ENCODE measurements around the gene ENTHD1. TPM values are rescaled to one million over a fixed set of nuclear protein-coding genes. Genes with fewer than 3 reads are reported as not detected.

ENTHD1 gene
- total RNA-seq, 1 experiment from 2014 or later = not detected

GRCh38 chr22:39716534-39716933 is 177.0 kb downstream of the ENTHD1 start:
- Histone ChIP-seq H2BK5ac (ENCODE audit: insufficient read length, low read length) (no peak overlapping the region), H2BK20ac (ENCODE audit: low read depth, low read length, poor library complexity, severe bottlenecking) (no peak overlapping the region), H3K23ac (ENCODE audit: insufficient read length, low read depth, low read length) (no peak overlapping the region), H3K56ac (ENCODE audit: insufficient read length, low read depth, low read length) (no peak overlapping the region), H4K20me1 (ENCODE audit: control insufficient read depth, insufficient read depth, insufficient read length) (no peaks in the 10 kb centered on the region), H2BK12ac (ENCODE audit: insufficient read length, low read depth, low read length) (no peak overlapping the region), H2AK5ac (ENCODE audit: insufficient read length, low read length) (no peak overlapping the region), H3K27me3 (ENCODE audit: insufficient read depth, low read length) (no peaks in the 10 kb centered on the region), H4K5ac (ENCODE audit: insufficient read length, low read depth, low read length) (no peak overlapping the region), H3K27ac (ENCODE audit: insufficient read length, low read depth, low read length) (no peak overlapping the region), H3K4me2 (ENCODE audit: insufficient read depth, insufficient read length, low read length) (no peak overlapping the region), H3K9ac (ENCODE audit: extremely low read depth, insufficient read length, low read length) (no peak overlapping the region), H4K8ac (replicated peaks; ENCODE audit: insufficient read length, low read depth, low read length) (no peak overlapping the region), H3K18ac (ENCODE audit: insufficient read length, low read depth, low read length) (no peak overlapping the region), H3K23me2 (ENCODE audit: insufficient read length, low read depth, low read length, poor library complexity, severe bottlenecking) (no peaks in the 10 kb centered on the region), H2BK15ac (ENCODE audit: low read depth, low read length) (no peak overlapping the region), H3K79me1 (ENCODE audit: insufficient read depth, low read depth, low read length, poor library complexity, severe bottlenecking) (no peaks in the 10 kb centered on the region), H3K79me2 (ENCODE audit: insufficient read depth, low read length) (no peaks in the 10 kb centered on the region), H2AFZ (ENCODE audit: low read length) (no peak overlapping the region), H2BK120ac (ENCODE audit: low read depth, low read length, poor library complexity, severe bottlenecking) (no peak overlapping the region), H3K4ac (ENCODE audit: low read depth, low read length) (no peak overlapping the region), H3K9me3 (ENCODE audit: control insufficient read depth, low read depth, low read length) (no peaks in the 10 kb centered on the region), H3T11ph (ENCODE audit: low read length) (no peak overlapping the region), H3K14ac (ENCODE audit: insufficient read depth, low read length) (no peak overlapping the region), H3K4me1 (ENCODE audit: insufficient read depth, low read length) (no peaks in the 10 kb centered on the region), H4K91ac (ENCODE audit: insufficient read length, low read depth, low read length) (no peak overlapping the region)
- Mint-ChIP-seq H3K36me3 (ENCODE audit: insufficient read depth in 1 of 3, low read depth in 3 of 3) (no peaks in the 10 kb centered on the region), H3K27me3 (ENCODE audit: low read depth) (peaks cover 6% of the 10 kb centered on the region), H3K4me1 (peaks cover 24 to 33% of the 10 kb centered on the region in 2 experiments), H3K27ac (no peak overlapping the region), H3K4me3 (no peak overlapping the region; a peak in 1 of 5 replicates), H3K9me3 (no peaks in the 10 kb centered on the region)
- no peak for TF ChIP-seq CTCF (conservative IDR thresholded peaks at IDR 0.05)
- DNase-seq = no peak
- WGBS (ENCODE audit: extremely low coverage, insufficient read length, low lambda C conversion rate) = no CpG with 5 or more reads among the region's 10 CpGs
